GM21723 (cell line): ENCODE measurements around the gene PIK3CB.
"Not testable (repeated sequence)": the region's sequence is repeated elsewhere in the genome, so short reads cannot be mapped to it uniquely, and the experiment has no call there.

Experiments
- ATAC-seq: cut with Tn5 transposase; IDR thresholded peaks from one replicate; pipeline ENCODE4 v1.9.1; 2021; ENCODE audit warnings: mild to moderate bottlenecking, moderate library complexity; ENCODE audit not compliant: unreplicated experiment

Gene PIK3CB

DNA sequence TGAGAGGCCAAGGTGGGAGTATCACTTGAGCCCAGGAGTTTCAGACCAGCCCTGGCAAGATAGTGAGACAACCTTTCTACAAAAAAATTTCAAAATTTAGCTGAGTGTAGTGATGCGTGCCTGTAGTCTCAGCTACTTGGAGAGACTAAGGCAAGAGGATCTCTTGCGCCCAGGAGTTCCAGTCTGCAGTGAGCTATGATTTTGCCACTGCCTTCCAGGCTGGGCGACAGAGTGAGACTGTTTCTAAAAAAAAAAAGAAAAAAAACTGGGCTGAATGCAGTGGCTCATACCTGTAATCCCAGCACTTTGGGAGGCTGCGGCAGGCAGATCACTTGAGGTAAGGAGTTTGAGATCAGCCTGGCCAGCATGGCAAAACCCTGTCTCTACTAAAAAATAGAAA lies 14.0 kb upstream of the PIK3CB start:
- no peak for ATAC-seq

DNA sequence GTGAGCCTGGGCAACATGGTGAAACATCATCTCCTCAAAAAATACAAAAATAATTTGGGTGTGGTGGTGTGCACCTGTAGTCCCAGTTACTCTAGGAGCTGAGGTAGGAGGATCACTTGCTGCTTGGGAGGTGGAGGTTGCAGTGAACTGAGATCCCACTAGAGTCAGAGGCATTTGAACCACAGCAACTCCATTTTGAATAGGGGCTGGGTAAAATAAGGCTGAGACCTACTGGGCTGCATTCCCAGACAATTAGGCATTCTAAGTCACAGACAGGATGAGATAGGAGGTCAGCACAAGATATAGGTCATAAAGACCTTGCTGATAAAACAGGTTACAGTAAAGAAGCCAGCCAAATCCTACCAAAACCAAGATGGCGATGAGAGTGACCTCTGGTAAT lies 12.1 kb upstream of the PIK3CB start:
- not testable (repeated sequence) for ATAC-seq

DNA sequence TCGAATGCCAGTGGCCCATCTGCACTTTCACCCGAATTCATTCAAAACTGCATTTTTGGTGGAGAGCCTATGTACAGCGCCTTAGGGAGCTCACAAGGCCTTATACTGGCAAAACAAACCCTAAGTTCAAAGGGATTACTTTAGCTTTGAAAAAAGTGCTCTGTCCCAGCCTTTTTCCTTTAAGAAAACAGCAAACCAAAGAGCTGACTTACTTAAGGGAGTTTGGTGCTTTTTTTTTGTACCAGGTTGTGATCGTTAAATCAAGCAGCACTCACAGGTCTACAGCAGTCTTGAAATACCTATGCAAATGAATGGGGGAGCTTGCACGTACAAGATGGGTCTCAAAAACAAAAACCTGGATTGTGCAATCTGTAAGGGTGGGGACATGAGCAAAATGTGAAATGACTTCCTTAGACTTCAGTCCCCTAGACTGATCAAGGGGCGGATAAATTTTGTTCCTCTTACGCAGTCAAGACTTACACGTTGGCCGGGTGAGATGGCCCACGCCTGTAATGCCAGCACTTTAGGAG lies 11.6 kb upstream of the PIK3CB start:
- ATAC-seq, result no peak

DNA sequence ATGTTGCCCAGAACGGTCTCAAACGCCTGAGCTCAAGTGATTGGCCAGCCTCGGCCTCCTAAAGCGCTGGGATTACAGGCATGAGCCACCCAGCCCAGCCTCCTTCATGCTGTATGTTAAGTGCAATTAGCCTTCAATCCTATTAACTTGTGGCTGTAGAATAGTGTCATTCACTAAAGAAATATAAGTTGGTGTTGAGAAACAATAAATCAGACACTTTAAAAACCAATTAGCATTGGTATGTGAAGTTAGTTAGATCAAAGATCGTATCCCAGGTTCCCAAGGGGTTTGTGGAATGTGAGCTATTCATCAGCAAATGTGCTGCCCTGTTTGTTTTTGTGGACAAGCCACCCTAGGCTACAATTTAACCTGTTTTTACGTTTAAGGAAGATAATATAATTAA lies 11.0 kb upstream of the PIK3CB start:
- no peak for ATAC-seq

DNA sequence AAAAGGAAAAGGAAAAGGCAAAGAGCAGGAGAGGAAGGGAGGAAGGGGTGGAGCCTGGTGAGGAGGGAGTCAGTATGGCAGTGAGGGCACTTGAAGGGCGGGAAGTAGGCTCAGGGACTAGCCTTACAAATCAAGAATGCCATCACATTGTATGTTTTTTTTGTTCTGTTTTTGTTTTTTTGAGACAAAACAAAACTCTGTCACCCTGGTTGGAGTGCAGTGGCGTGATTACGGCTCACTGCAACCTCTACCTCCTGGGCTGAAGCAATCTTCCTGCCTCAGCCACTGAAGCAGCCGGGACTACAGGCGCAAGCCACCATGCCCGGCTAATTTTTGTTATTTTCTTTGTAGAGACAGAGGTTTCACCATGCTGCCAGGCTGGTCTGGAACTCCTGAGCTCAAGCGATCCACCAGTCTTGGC lies 10.5 kb upstream of the PIK3CB start:
- no peak for ATAC-seq

DNA sequence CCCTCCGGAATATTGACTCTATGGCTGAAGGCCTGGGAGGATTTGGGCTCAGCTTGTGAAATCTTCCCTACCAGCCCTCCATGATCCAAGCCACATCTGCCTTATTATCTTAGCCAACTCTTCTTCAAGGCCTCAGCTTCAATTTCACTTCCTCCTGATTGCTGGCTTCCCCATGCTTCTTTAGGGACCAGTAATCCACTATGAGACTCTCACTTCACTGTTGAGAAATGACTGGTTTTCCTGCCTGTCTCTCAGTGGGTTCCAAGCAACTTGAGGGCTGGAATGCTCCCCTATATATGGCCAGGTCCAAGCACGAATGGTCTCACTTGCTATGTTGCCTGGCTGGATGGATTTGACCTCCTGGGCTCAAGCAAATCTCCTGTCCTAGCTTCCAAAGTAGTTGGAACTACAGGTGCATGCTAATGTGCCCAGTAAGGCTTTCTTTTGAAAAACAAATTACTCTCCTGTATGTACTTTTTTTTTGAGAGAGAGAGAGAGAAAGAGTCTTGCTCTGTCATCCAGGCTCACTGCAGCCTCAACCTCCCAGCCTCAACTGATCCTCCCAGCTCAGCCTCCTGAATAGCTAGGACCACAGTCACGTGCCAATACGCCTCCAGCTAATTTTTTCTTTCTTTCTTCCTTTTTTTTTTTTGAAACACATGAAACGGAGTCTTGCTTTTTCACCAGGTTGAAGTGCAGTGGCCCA lies 7.9 kb upstream of the PIK3CB start:
- peak; percentile 84 for ATAC-seq

DNA sequence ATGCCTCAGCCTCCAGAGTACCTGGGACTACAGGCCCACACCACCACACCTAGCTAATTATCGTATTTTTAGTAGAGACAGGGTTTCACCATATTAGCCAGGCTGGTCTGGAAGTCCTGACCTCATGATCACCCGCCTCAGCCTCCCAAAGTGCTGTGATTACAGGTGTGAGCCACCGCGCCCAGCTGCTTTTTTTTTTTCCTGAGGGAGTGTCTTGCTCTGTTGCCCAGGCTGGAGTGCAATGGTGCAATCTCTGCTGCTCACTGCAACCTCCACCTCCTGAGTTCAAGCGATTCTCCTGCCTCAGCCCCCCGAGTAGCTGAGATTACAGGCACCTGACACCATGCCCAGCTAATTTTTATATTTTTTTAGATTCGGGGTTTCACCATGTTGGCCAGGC lies 3.7 kb upstream of the PIK3CB start:
- ATAC-seq, result not testable (repeated sequence)

DNA sequence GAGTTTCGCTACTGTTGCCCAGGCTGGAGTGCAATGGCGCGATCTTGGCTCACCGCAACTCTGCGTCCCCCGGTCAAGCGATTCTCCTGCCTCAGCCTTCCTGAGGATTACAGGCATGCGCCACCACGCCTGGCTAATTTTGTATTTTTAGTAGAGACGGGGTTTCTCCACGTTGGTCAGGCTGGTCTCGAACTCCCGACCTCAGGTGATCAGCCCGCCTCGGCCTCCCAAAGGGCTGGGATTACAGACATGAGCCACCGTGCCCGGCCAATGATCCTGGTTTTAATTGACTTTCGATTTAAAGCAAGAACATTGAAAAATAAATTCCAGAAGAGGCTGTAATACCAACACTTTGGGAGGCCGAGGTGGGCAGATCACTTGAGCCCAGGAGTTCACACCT lies 1.1 kb upstream of the PIK3CB start:
- not testable (repeated sequence) for ATAC-seq

DNA sequence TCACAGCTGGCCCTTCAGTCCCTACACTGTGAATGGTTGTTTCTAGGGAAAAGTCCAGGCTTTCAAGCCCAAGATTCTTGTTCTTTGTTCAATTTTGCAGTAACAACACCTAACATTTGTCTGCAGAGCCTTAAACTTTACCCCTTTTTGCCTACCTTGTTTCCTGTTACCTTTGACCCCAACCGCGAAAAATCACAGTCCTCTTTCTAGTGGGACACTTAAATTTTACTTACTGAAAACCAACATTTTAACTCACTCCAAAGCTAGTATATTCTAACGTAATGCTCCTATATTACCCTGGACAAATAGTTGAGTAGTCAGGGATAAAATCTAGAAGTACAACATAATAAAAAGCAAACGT lies 649 bp upstream of the PIK3CB start:
- ATAC-seq, result no peak

DNA sequence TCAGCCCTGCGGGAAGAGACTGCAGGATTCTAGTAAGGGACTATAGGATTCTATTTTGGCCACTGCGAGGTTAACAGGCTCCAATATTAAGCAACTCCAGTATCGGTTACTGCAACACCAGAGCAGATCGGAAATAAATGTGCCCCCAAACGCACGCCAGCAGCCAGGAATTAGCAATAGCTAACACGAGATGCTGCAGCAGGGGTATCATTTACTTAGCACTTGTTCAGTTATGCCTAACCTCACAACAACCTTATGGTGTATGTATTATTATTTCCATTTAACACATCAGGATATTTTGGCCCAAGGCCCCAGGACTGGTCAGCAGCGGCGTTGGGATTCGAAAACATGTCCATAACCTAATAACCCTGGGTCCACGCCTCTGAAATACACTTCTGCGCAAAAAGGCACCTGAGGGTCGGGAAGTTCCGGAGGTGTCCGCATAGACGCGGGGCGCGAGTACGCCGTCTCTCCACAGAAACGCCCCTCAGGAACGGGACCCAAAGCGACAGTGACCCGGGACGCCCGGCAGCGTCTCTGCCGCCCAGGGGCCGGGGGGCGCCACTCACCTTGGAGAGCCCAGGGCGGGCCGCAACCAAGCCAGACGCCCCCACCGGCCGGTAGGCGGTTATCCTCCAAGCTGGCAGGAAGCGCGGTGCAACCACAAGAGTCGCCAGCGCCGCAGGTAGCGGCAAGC lies 681 bp downstream of the PIK3CB start:
- peak; percentile 53 for ATAC-seq

DNA sequence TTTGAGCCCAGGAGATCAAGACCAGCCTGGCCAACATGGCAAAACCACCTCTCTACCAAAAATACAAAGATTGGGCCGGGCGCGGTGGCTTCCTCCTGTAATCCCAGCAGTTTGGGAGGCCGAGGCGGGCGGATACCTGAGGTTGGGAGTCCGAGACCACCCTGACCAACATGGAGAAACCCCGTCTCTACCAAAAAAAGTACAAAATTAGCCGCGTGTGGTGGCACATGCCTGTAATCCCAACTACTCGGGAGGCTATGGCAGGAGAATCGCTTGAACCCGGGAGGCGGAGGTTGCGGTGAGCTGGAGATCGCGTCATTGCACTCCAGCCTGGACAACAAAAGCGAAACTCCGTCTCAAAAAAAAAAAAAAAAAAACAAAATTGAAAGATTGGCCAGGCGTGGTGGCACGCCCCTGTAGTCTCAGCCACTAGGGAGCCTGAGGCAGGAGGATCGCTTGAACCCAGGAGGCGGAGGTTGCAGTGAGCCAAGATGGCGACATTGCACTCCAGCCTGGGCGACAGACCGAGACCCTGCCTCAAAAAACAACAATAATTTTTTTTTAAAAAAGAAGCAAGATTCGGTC lies 2.2 kb downstream of the PIK3CB start:
- ATAC-seq, result not testable (repeated sequence)

DNA sequence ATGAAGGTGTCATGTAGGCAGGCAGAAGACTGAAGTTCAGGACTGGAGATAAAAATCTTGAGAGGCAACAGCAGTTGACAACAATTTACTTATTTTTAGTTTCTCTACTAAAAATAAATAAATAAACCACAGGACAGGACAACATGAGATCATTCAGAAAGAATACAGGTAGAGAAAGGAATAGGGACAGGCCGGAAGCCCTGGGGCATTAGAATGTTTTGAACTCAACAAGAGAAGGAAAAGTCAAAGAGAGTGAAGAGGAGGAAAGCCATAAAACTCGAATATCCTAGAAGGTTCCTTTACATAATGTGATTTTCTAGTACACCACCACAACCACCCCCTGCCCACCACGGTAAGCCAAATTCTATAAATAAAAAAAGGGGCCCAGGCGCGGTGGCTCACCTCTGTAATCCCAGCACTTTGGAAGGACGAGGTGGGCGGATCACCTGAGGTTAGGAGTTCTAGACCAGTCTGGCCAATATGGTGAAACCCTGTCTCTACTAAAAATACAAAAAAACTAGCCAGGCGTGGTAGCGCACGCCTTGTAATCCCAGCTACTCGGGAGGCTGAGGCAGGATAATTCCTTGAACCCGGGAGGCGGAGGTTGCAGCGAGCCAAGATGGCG lies 4.7 kb downstream of the PIK3CB start:
- ATAC-seq, result no peak

DNA sequence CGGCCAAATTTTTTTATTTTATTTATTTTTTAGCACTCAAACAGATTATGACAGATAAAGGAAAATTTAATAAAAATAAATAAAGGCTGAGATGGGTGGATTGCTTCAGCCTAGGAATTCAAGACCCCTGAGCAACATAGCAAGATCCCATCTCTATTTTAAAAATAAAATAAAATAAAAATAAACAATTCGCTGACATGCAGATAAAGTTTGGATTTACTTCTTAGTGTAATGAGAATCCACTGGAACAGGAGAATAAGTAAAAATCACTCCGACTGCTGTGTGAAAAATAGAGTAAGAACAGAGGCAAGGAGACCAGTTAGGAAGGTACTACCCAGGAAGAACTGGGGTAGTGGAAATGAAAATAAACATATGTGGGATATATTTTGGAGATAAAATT lies 5.6 kb downstream of the PIK3CB start:
- no peak for ATAC-seq

DNA sequence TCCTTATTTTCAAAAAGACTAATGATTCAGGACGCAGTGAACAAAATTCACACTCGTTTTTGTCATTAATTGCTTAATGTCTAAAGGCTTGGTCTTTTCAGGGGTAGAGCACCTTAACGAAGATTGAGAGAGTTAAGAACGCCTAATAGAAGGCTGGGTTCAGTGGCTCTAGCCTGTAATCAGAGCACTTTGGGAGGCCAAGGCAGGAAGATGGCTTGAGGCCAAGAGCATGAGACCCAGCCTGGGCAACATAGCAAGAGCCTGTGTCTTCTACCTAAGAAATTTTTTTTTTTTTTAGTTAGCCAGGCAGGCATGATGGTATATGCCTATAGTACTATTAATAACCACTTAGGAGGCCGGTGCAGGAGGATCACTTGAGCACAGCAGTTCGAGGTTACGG lies 7.5 kb downstream of the PIK3CB start:
- ATAC-seq, result no peak

DNA sequence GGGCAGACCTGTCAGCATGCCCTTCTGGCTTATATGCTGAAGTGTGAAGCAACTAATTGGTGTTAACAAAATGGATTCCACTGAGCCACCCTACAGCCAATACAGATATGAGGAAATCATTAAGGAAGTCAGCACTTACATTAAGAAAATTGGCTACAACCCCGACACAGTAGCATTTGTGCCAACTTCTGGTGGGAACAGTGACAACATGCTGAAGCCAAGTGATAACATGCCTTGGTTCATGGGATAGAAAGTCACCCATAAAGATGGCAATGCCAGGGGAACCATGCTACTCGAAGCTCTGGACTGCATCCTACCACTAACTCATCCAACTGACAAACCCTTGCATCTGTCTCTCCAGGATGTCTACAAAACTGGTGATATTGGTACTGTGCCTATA lies 9.4 kb downstream of the PIK3CB start:
- no peak for ATAC-seq

DNA sequence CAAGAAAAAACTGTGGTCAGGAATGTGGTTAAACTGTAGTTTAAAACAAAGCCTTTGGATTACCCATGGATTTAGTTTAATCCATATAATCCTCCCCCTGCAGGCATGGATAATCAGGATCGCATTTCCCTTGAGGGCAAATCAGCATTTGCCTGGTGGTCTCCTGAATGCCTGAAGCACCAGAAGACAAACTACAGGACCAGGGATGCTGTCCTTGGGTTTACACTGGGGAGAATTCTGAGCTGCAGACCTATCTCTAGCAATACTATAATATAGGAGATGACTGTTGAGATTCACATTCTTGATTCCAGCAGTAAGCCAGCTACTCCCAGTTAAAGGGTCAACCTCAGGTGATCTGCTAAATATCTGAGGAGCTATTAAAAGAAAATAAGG lies 10.6 kb downstream of the PIK3CB start:
- no peak for ATAC-seq

DNA sequence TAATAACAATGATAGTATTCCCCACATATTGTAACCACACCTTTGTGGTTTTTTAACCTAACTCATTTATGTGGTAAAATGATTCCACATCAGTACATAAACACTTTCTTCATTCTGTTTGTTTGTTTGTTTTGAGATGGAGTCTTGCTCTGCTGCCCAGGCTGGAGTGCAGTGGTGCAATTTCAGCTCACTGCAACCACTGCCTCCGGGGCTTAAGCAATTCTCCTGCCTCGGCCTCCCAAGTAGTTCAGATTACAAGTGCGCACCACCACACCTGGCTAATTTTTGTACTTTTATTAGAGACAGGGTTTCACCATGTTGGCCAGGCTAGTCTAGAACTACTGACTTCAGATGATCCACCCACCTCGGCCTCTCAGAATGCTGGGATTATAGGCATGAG lies 14.3 kb downstream of the PIK3CB start:
- ATAC-seq, result not testable (repeated sequence)

DNA sequence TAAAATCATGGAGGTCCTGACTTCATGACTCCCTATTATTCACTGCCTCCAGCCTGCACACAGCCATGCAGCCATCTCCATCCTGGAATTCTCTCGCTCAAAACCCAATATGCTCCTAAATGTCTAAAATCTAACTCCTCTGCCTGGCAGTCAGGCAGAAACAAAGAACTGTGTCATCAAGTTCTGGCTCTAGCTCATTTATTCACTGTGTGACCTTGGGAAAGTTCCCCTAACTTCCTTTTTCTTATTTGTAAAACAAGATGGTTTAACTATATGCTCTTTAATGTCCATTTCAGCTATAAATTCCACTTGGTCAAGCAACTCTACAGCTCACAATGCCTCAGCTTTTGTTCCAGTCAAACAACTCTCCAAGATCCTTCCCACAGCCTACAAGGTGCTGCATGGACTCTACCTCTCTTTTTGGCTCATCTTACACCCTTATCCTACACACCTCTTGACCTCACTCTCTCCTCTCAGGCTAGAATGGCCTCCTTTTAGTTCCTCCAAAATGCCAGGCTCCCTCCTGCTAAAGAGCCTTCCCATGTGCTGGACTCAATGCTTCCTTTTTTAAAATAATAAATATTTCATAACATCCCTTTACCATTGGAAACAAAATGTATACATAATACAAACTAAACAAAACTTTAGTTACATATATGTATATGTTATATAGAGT lies 16.4 kb downstream of the PIK3CB start:
- no peak for ATAC-seq

DNA sequence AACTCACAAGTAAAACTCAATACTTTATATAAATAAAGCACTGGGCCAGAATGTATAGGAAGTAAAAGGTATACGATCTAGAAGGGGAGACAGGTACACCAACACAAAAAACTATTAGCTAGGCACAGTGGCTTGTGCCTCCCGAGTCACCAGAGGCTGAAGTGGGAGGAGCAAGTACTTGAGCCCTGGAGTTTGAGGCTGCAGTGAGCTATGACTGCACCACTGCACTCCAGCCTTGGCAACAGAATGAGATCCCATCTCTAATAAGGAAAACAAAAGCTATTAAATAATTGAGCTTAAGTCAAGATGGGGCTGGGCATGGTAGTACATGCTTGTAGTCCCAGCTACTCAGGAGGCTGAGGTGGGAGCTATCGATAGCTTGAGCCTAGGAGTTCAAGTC lies 17.0 kb downstream of the PIK3CB start:
- no peak for ATAC-seq

DNA sequence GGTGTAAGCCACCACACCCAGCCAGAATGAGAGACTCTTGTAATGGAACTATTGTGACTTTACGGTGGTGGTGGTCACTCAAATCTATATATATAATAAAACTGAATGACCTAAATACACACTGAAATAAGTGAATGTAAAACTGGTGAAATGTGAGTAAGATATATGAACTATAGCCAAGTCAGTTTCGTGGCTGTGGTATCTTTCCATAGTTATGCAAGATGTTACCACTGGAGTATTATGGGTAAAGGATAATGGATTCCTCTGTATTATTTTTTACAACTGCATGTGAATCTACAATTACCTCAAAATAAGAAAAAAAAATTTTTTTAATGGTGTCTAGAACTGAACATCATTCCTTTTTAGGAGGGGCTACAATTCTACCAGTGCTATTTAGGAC lies 21.9 kb downstream of the PIK3CB start:
- no peak for ATAC-seq
